GM12875 (cell line): ENCODE measurements around the gene RAET1L.

Experiments used
- H3K4me3 ChIP-seq: one replicate; pipeline ENCODE4 v1.5.1; 2011; ENCODE audit warnings: low read depth, low read length, control low read depth
- TF ChIP-seq, protein P1 (sequence below): IDR thresholded peaks from 2 replicates; pipeline ENCODE4 v1.5.1; 2011; ENCODE audit warnings: low read depth, mild to moderate bottlenecking, control low read depth, inconsistent platforms, low read length, moderate library complexity, borderline replicate concordance; ENCODE audit not compliant: insufficient read depth

RAET1L gene

DNA sequence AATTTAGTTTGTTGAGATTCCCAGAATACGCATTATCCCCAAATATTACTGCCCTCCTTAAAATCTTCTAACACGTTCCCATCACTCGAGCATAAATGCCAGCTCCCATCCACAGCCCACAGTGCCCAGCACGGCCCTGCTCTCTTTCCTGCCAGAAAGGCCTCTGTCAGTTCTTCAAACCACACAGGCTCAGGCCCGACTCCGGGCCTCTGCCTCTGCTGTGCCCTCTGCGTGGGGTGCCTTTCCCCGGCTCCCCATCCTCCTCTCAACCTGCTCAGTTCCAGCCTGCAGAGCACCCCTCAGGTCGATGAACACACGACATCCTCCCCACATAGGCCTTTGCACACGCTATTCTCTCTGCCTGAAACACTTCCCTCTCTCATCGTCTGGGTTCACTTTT lies 30.8 kb upstream of the RAET1L start:
- TF ChIP-seq, protein P1, sequence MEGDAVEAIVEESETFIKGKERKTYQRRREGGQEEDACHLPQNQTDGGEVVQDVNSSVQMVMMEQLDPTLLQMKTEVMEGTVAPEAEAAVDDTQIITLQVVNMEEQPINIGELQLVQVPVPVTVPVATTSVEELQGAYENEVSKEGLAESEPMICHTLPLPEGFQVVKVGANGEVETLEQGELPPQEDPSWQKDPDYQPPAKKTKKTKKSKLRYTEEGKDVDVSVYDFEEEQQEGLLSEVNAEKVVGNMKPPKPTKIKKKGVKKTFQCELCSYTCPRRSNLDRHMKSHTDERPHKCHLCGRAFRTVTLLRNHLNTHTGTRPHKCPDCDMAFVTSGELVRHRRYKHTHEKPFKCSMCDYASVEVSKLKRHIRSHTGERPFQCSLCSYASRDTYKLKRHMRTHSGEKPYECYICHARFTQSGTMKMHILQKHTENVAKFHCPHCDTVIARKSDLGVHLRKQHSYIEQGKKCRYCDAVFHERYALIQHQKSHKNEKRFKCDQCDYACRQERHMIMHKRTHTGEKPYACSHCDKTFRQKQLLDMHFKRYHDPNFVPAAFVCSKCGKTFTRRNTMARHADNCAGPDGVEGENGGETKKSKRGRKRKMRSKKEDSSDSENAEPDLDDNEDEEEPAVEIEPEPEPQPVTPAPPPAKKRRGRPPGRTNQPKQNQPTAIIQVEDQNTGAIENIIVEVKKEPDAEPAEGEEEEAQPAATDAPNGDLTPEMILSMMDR, result no peak

DNA sequence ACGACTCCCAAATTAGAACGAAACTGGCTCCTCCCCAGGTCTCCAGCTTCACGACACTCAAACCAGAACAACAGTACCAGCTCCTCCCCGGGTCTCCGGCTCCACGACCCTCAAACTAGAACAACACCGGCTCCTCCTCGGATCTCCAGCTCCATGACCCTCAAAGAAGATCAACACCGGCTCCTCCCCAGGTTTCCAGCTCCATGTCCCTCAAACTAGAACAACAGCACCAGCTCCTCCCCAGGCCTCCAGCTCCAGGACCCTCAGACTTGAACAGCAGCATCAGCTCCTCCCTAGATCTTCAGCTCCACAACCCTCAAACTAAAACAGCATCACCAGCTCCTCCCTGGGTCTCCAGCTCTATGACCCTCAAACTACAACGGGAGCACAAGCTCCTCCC lies 29.8 kb upstream of the RAET1L start:
- TF ChIP-seq, protein P1, result no peak
- H3K4me3 ChIP-seq, result no peak overlapping the region

More for the DNA sequence above, 30.8 kb upstream of the RAET1L start:
- no peak overlapping the region for H3K4me3 ChIP-seq

DNA sequence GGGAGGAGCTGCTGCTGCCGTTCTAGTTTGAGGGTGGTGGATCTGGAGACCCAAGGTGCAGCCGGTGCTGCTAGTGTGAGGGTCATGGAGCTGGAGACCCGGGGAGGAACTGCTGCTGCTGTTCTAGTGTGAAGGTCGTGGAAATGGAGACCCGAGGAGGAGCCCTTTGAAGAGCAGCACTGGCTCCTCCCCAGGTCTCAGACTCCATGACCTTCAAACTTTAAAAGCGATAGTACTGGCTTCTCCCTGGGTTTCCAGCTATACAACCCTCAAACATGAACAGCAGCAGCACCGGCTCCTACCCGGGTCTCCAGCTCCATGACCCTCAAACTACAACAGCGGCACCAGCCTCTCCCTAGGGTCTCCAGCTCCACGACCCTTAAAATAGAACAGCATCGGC lies 28.1 kb upstream of the RAET1L start:
- TF ChIP-seq, protein P1, result no peak
- no peak overlapping the region for H3K4me3 ChIP-seq

DNA sequence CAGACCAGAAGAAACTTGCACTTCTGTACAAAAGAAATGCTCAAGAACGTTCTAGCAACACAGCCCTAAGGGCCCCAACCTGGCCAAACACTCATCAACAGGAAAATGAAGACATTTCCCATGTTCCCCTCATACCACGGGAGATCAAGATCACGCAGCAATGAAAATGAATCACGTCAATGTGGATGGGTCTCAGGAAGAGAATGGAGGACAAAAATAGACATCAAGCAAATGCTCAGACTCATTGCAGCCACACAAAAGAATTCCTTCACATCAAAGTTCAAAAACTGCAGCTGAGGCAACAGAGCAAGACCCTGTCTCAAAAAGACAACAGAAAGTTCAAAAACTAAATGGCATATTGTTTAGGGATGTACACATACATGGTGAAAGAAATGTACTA lies 25.5 kb upstream of the RAET1L start:
- no peak overlapping the region for H3K4me3 ChIP-seq
- TF ChIP-seq, protein P1, result no peak

DNA sequence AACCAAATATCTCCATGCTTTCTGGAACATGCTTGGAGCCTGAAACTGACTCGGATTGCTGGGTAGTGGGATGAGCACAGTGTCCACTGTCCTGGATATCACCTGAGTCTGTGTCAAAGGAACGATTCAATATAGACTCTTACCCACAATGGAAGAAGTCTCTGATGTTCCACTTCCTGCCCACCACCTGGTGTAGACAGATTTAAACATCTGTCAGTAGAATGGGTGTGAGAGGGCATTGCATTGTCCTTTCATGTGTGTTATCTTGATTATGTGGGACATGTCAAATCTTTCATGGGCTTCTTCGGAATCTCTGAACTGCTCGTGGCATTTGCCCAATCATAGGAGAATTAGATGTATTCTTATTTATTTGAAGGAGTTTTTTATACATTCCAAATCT lies 22.8 kb upstream of the RAET1L start:
- no peak overlapping the region for H3K4me3 ChIP-seq
- TF ChIP-seq, protein P1, result no peak

DNA sequence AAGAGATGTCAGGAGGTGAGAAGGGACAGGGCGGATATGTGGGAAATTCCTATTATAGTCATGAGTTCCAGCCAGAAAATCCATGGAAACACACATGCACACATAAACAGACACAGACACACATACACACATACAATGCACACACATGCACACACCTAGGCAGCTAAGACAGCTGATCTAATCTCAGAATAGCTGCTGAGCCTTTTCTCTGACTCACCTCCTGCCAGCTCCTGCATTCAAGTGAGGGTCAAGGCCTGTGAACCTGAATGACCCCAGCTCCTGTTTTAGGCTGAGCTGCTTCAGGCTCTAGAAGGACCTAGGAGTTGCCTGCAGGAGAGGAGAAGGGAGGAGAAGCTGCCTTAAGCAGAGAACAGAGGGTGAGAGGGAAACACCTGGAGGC lies 21.6 kb upstream of the RAET1L start:
- H3K4me3 ChIP-seq, result no peak overlapping the region
- TF ChIP-seq, protein P1, result no peak

DNA sequence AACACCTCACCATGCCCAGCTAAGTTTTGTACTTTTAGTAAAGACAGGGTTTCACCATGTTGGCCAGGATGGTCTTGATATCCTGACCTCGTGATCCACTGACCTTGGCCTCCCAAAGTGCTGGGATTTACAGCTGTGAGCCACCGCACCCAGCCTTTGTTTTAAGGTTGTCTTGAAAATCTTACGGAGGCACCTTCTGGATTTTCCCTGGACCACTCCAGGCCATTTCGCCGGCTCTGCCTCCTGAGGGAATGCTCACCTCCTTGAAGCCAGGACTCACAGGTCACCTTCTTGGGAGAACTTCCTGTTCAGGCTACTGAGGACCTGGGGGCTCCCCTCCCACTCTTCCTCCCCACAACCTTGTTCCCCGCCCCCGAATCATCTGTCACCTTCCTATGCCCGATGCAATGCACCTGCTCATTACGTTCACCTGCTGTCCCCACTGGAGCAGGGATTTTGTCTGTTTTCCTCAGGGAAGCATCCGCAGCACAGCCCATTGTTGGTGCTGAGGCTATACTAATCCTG lies 19.4 kb upstream of the RAET1L start:
- TF ChIP-seq, protein P1, result no peak
- H3K4me3 ChIP-seq, result no peak overlapping the region
